H1 (cell line): Measurements from ENCODE around the gene RBM5. TPM values are rescaled to one million over a fixed set of nuclear protein-coding genes. Genes with fewer than 3 reads are reported as not detected.

Experiments used
- CTCF ChIA-PET: fragments of 300-600 bp; sonication (Branson Sonifier 250); formaldehyde crosslinking; loops from one replicate; lab custom pipeline; 2021; ENCODE audit not compliant: partially characterized antibody; lab: Charles Lee
- POLR2A ChIA-PET: fragments of 300-600 bp; sonication (Branson Sonifier 250); formaldehyde crosslinking; loops from one replicate; lab custom pipeline; 2021; ENCODE audit warnings: inconsistent platforms; ENCODE audit not compliant: partially characterized antibody; lab: Charles Lee
- DNase-seq, 2 experiments: peaks; one replicate each; pipeline versions ENCODE4 v3.0.0 to v3.0.0-alpha.2; 2010 to 2022; ENCODE audit warnings: low spot score in 2 of 2, low read depth in 1 of 2, mixed read lengths in 1 of 2
- FAIRE-seq: peaks from 2 replicates; lab custom pipeline; 2011; peaks lifted over from hg19 to GRCh38; lab: Jason Lieb, UNC
- H2AFZ ChIP-seq: 2 replicates; pipeline ENCODE4 v1.8.1; 2012; ENCODE audit warnings: low read length, inconsistent platforms
- H2AK5ac ChIP-seq: 2 replicates; pipeline ENCODE4 v1.6.1; 2013; ENCODE audit warnings: low read depth, low read length
- H2BK120ac ChIP-seq: replicated peaks from 2 replicates; pipeline ENCODE3; 2013; ENCODE audit warnings: low read depth, low read length, inconsistent platforms
- H2BK12ac ChIP-seq: 2 replicates; pipeline ENCODE4 v1.6.1; 2013; ENCODE audit warnings: low read depth, low read length
- H2BK15ac ChIP-seq: 2 replicates; pipeline ENCODE4 v1.6.1; 2013; ENCODE audit warnings: low read length
- H2BK20ac ChIP-seq: 2 replicates; pipeline ENCODE4 v1.6.1; 2013; ENCODE audit warnings: low read length
- H2BK5ac ChIP-seq: 2 replicates; pipeline ENCODE4 v1.6.1; 2013; ENCODE audit warnings: low read depth, low read length
- H3K14ac ChIP-seq: 2 replicates; pipeline ENCODE4 v1.6.1; 2013; ENCODE audit warnings: inconsistent platforms; ENCODE audit not compliant: insufficient read length
- H3K18ac ChIP-seq: 2 replicates; pipeline ENCODE4 v1.6.1; 2013; ENCODE audit warnings: low read length; ENCODE audit errors: extremely low read depth
- H3K23ac ChIP-seq: 2 replicates; pipeline ENCODE4 v1.6.1; 2013; ENCODE audit warnings: inconsistent platforms; ENCODE audit not compliant: insufficient read length
- H3K23me2 ChIP-seq: 2 replicates; pipeline ENCODE4 v1.6.1; 2013; ENCODE audit warnings: low read depth, low read length
- H3K27ac ChIP-seq: 2 replicates; pipeline ENCODE4 v1.6.1; 2011; ENCODE audit warnings: low read depth, low read length, inconsistent platforms
- H3K27me3 ChIP-seq, 4 experiments: replicated peaks in 1 of 4; 1 replicate in 1 of 4; 2 replicates in 3 of 4; pipeline versions ENCODE4 v1.6.1 to v1.8.1; 2011 to 2013; ENCODE audit warnings: low read length in 3 of 4, mild to moderate bottlenecking in 3 of 4, inconsistent platforms in 2 of 4, mixed read lengths in 2 of 4, moderate library complexity in 1 of 4; ENCODE audit not compliant: control insufficient read depth in 3 of 4, insufficient read depth in 3 of 4; ENCODE audit errors: extremely low read depth in 1 of 4
- H3K36me3 ChIP-seq, 4 experiments: 2 replicates each; pipeline versions ENCODE4 v1.6.1 to v1.8.1; 2011 to 2013; ENCODE audit warnings: mild to moderate bottlenecking in 4 of 4, low read length in 3 of 4, moderate library complexity in 2 of 4, control low read depth in 1 of 4, inconsistent platforms in 1 of 4; ENCODE audit not compliant: insufficient read depth in 4 of 4, control insufficient read depth in 2 of 4
- H3K4ac ChIP-seq: replicated peaks from 2 replicates; pipeline ENCODE3; 2013; ENCODE audit warnings: low read length, low read depth, mixed read lengths, inconsistent platforms; ENCODE audit not compliant: insufficient read length
- H3K4me1 ChIP-seq, 4 experiments: replicated peaks in 1 of 4; 1 replicate in 1 of 4; 2 replicates in 3 of 4; pipeline versions ENCODE4 v1.6.1 to v1.8.1; 2011 to 2013; ENCODE audit warnings: low read length in 3 of 4, inconsistent platforms in 2 of 4, mixed read lengths in 1 of 4; ENCODE audit not compliant: insufficient read depth in 4 of 4, control insufficient read depth in 3 of 4
- H3K4me2 ChIP-seq, 2 experiments: 2 replicates each; pipeline versions ENCODE4 v1.6.1 to v1.8.1; 2011 to 2013; ENCODE audit warnings: low read depth in 2 of 2, low read length in 2 of 2, control low read depth in 1 of 2, inconsistent platforms in 1 of 2, mild to moderate bottlenecking in 1 of 2; ENCODE audit not compliant: insufficient read depth in 1 of 2
- H3K4me3 ChIP-seq, 4 experiments: fragments of 200-600, 300-600 bp in 1 of 4; sonication (generic), shearing (Covaris generic), sonication (Bioruptor Twin) in 1 of 4; 2 replicates each; pipeline versions ENCODE4 v1.5.1 to v1.8.1; 2011 to 2016; ENCODE audit warnings: low read length in 4 of 4, low read depth in 3 of 4, control low read depth in 2 of 4, inconsistent platforms in 2 of 4, mild to moderate bottlenecking in 2 of 4, mixed read lengths in 1 of 4, moderate library complexity in 1 of 4; ENCODE audit not compliant: insufficient read depth in 2 of 4; ENCODE audit errors: extremely low read depth in 1 of 4
- H3K56ac ChIP-seq: replicated peaks from 2 replicates; pipeline ENCODE3; 2013; ENCODE audit warnings: low read depth, mild to moderate bottlenecking, mixed read lengths, low read length, inconsistent platforms; ENCODE audit not compliant: insufficient read length
- H3K79me1 ChIP-seq: 2 replicates; pipeline ENCODE4 v1.6.1; 2013; ENCODE audit warnings: low read depth, low read length, control low read depth
- H3K79me2 ChIP-seq, 2 experiments: 2 replicates each; pipeline versions ENCODE4 v1.6.1 to v1.8.1; 2012 to 2013; ENCODE audit warnings: low read length in 2 of 2, mild to moderate bottlenecking in 2 of 2, inconsistent platforms in 1 of 2; ENCODE audit not compliant: insufficient read depth in 2 of 2, control insufficient read depth in 1 of 2
- H3K9ac ChIP-seq, 4 experiments: replicated peaks in 1 of 4; 1 replicate in 1 of 4; 2 replicates in 3 of 4; pipeline versions ENCODE4 v1.6.1 to v1.8.1; 2011 to 2013; ENCODE audit warnings: low read depth in 3 of 4, low read length in 3 of 4, control low read depth in 2 of 4, mild to moderate bottlenecking in 2 of 4, moderate library complexity in 2 of 4, inconsistent platforms in 1 of 4; ENCODE audit errors: extremely low read depth in 1 of 4
- H3K9me3 ChIP-seq, 2 experiments: 2 replicates each; pipeline versions ENCODE4 v1.6.1 to v1.8.1; 2012 to 2013; ENCODE audit warnings: mild to moderate bottlenecking in 2 of 2, moderate library complexity in 2 of 2, control low read depth in 1 of 2, inconsistent platforms in 1 of 2, low read depth in 1 of 2, low read length in 1 of 2, mixed read lengths in 1 of 2; ENCODE audit not compliant: insufficient read depth in 2 of 2
- H4K20me1 ChIP-seq, 2 experiments: replicated peaks in 1 of 2; 2 replicates each; pipeline versions ENCODE3 to v1.8.1; 2011 to 2013; ENCODE audit warnings: inconsistent platforms in 2 of 2, low read length in 2 of 2, mild to moderate bottlenecking in 1 of 2; ENCODE audit not compliant: insufficient read depth in 2 of 2, control insufficient read depth in 1 of 2
- H4K5ac ChIP-seq: 2 replicates; pipeline ENCODE4 v1.6.1; 2013; ENCODE audit warnings: low read length, low read depth, mixed read lengths, inconsistent platforms; ENCODE audit not compliant: insufficient read length
- H4K8ac ChIP-seq: 2 replicates; pipeline ENCODE4 v1.8.0; 2013; ENCODE audit warnings: mild to moderate bottlenecking, moderate library complexity, low read length, inconsistent platforms; ENCODE audit not compliant: insufficient read depth; ENCODE audit errors: extremely low read depth
- H4K91ac ChIP-seq: replicated peaks from 2 replicates; pipeline ENCODE3; 2013; ENCODE audit warnings: low read length, mixed read lengths, inconsistent platforms; ENCODE audit not compliant: insufficient read length
- ATF3 ChIP-seq: IDR thresholded peaks from 2 replicates; pipeline ENCODE4 v1.6.1; 2011; ENCODE audit warnings: low read depth, mild to moderate bottlenecking, low read length; ENCODE audit not compliant: insufficient read depth
- CBX5 ChIP-seq: fragments of 300-800, 300-1000 bp; sonication (generic); IDR thresholded peaks from 2 replicates; pipeline ENCODE4 v1.7.1; 2016; ENCODE audit warnings: antibody characterized with exemption, low read length, low read depth
- CBX8 ChIP-seq: fragments of 300-800, 300-1000 bp; sonication (generic); IDR thresholded peaks from 2 replicates; pipeline ENCODE4 v1.7.1; 2016; ENCODE audit warnings: low read depth, low read length, borderline replicate concordance
- CEBPB ChIP-seq: IDR thresholded peaks from 2 replicates; pipeline ENCODE4 v1.6.1; 2012; ENCODE audit warnings: low read depth, low read length
- CREB1 ChIP-seq: IDR thresholded peaks from 2 replicates; pipeline ENCODE4 v1.6.1; 2012; ENCODE audit warnings: inconsistent platforms
- HDAC2 ChIP-seq, 2 experiments: fragments of 300-600 bp in 1 of 2; sonication (generic) in 1 of 2; IDR thresholded peaks; 2 replicates each; pipeline ENCODE4 v1.6.1; 2011 to 2012; ENCODE audit warnings: low read depth in 2 of 2, low read length in 2 of 2, mild to moderate bottlenecking in 2 of 2, moderate library complexity in 2 of 2, borderline replicate concordance in 1 of 2, inconsistent platforms in 1 of 2
- NRF1 ChIP-seq: IDR thresholded peaks from 2 replicates; pipeline ENCODE4 v1.6.1; 2011; ENCODE audit warnings: mild to moderate bottlenecking, low read depth, low read length, improper control_type of control experiment
- SP4 ChIP-seq: IDR thresholded peaks from 2 replicates; pipeline ENCODE4 v1.6.1; 2012; ENCODE audit warnings: low read length, inconsistent platforms
- SRF ChIP-seq: IDR thresholded peaks from 2 replicates; pipeline ENCODE4 v1.6.1; 2011; ENCODE audit warnings: mild to moderate bottlenecking, low read depth, low read length, moderate library complexity
- TEAD4 ChIP-seq: IDR thresholded peaks from 2 replicates; pipeline ENCODE4 v1.6.1; 2012; ENCODE audit warnings: low read depth, low read length, inconsistent platforms, mixed read lengths
- YY1 ChIP-seq: IDR thresholded peaks from 2 replicates; pipeline ENCODE4 v1.6.1; 2011; ENCODE audit warnings: low read depth, mild to moderate bottlenecking, low read length
- WGBS, 2 experiments: shearing (Covaris generic) in 1 of 2; methylation state at CpG; one replicate each; pipeline versions ENCODE4 v1.1.6 to v1.1.7; 2013 to 2015; ENCODE audit warnings: low lambda C conversion rate in 2 of 2, mixed read lengths in 2 of 2, inconsistent platforms in 1 of 2, low coverage in 1 of 2, missing lambda C conversion rate in 1 of 2; ENCODE audit not compliant: insufficient replicate concordance in 2 of 2, insufficient coverage in 1 of 2, insufficient read length in 1 of 2; ENCODE audit errors: extremely low coverage in 1 of 2, missing lambda C conversion rate in 1 of 2; 5-methylcytosine and 5-hydroxymethylcytosine counted together
- polyA plus RNA-seq, 7 experiments: library from polyadenylated mRNA; depleted of rRNA in 3 of 7; stranded (reverse) in 5 of 7; unstranded in 2 of 7; fragments of >200 nt in 5 of 7; fragments of 200-250 nt in 2 of 7; gene quantifications; 1 replicate in 5 of 7; 2 replicates in 1 of 7; 4 replicates in 1 of 7; pipeline versions ENCODE4 v1.2.1 to v1.2.3, GENCODE V29; 2011 to 2013; ENCODE audit warnings: missing spikeins in 2 of 7, mixed read lengths in 2 of 7
- total RNA-seq: library from RNA; stranded (reverse); fragmentation: NEBNext Ultra II Directional; extraction: Animal tissue kit (Norgen Biotek cat#: 25700); gene quantifications from 2 replicates; pipeline ENCODE4 v1.2.1, GENCODE V29; 2021

The RBM5 gene
- total and polyA plus RNA-seq, 2 of the 8 experiments (the other 6 are each of a cell fraction or from before 2014, with no cell fraction given), result 82.7 to 144 TPM

DNA sequence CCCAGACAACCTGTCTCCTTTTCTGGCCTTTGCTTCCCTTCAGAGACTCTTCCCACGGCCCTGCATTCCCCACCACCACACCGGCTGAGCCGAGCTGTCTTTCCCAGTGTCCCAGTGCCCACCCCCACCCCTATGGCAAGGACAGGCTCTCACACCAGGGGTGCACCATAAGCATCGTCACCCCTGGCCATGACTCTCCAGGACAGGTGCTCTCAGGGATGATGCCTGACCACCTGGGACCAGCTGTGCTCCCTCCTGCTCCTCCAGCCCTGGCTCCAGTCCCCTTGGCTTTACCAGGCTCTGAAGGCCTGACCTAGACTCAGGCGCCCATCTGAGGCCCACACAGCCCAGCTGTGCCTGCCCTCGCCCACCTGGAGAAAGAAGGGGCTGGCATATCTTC lies 48.8 kb downstream of the RBM5 start:
- no peak for FAIRE-seq
- POLR2A ChIA-PET, result interaction anchor here (1.2 to 10.6 kb wide), 7 partner anchors 14 to 104 kb away, joined by 5 to 133 read pairs (median 6); no protein-coding TSS in a partner anchor
- peaks cover 4 to 35% (median 28%) of the 10 kb centered on the region in 4 experiments for H3K4me1 ChIP-seq
- no peak for TF ChIP-seq CEBPB
- no peak for TF ChIP-seq SRF
- no peak for TF ChIP-seq SP4
- TF ChIP-seq ATF3, result no peak
- TF ChIP-seq YY1, result no peak
- no peak for TF ChIP-seq NRF1
- no peak for TF ChIP-seq CBX5
- no peak for TF ChIP-seq TEAD4
- no peak for TF ChIP-seq HDAC2 (IDR thresholded peaks at IDR 0.05; ENCODE audit: borderline replicate concordance in 1 of 2, low read depth in 2 of 2, low read length in 2 of 2)
- no peak for TF ChIP-seq CBX8
- no peak for TF ChIP-seq CREB1

More for the DNA sequence above, 48.8 kb downstream of the RBM5 start:
- H2BK5ac ChIP-seq, result peak overlapping the region; percentile 96; the same call in 1 of the 2 replicates
- peak overlapping the region; percentile 99; the same call in 1 of the 2 replicates for H2BK12ac ChIP-seq
- H4K5ac ChIP-seq, result peak overlapping the region; percentile 13
- no peaks in the 10 kb centered on the region for H3K9me3 ChIP-seq
- no peaks in the 10 kb centered on the region; a peak in 1 of 7 replicates for H3K27me3 ChIP-seq
- H3K23ac ChIP-seq, result no peak overlapping the region
- peak overlapping the region; percentile 98 for H2BK20ac ChIP-seq
- no peak for DNase-seq
- peak overlapping the region; percentile 77 for H4K91ac ChIP-seq
- no peak overlapping the region; the same call in 1 of the 2 replicates for H3K27ac ChIP-seq
- no peak overlapping the region for H2AFZ ChIP-seq
- H3K79me1 ChIP-seq, result no peaks in the 10 kb centered on the region
- H3K23me2 ChIP-seq, result no peaks in the 10 kb centered on the region; the same call in 1 of the 2 replicates
- peak overlapping the region; percentile 64 for H3K18ac ChIP-seq
- H2AK5ac ChIP-seq, result peak overlapping the region; percentile 46; the same call in 1 of the 2 replicates
- H3K56ac ChIP-seq, result no peak overlapping the region
- peak overlapping the region; percentile 18 for H2BK120ac ChIP-seq
- no peak overlapping the region for H3K4me3 ChIP-seq
- H3K9ac ChIP-seq, result no peak overlapping the region
- H3K36me3 ChIP-seq, result no peaks in the 10 kb centered on the region
- WGBS, 2 experiments, result 80% methylated on average over 6 of the region's 6 CpGs; no CpG with 5 or more reads in 1 of the 2 experiments
- H4K20me1 ChIP-seq, result no peaks in the 10 kb centered on the region
- H2BK15ac ChIP-seq, result peak overlapping the region; percentile 95; the same call in 1 of the 2 replicates
- no peak overlapping the region for H3K14ac ChIP-seq
- no peak overlapping the region for H3K4me2 ChIP-seq
- no peaks in the 10 kb centered on the region for H3K79me2 ChIP-seq
- peak overlapping the region; percentile 47 for H3K4ac ChIP-seq
- CTCF ChIA-PET, result interaction anchor here (0.7 to 7.1 kb wide), 15 partner anchors 8 to 150 kb away, joined by 3 to 68 read pairs (median 5); partner anchors contain the start of gene GNAT1
- H4K8ac ChIP-seq, result no peak overlapping the region; the same call in none of the 2 replicates
